ENCODE results near the gene CYFIP1. TPM values are rescaled to one million over a fixed set of nuclear protein-coding genes. Genes with fewer than 3 reads are reported as not detected.

CYFIP1 gene
- total RNA-seq, 2 experiments from 2014 or later, result 23.1 to 24.9 TPM

DNA sequence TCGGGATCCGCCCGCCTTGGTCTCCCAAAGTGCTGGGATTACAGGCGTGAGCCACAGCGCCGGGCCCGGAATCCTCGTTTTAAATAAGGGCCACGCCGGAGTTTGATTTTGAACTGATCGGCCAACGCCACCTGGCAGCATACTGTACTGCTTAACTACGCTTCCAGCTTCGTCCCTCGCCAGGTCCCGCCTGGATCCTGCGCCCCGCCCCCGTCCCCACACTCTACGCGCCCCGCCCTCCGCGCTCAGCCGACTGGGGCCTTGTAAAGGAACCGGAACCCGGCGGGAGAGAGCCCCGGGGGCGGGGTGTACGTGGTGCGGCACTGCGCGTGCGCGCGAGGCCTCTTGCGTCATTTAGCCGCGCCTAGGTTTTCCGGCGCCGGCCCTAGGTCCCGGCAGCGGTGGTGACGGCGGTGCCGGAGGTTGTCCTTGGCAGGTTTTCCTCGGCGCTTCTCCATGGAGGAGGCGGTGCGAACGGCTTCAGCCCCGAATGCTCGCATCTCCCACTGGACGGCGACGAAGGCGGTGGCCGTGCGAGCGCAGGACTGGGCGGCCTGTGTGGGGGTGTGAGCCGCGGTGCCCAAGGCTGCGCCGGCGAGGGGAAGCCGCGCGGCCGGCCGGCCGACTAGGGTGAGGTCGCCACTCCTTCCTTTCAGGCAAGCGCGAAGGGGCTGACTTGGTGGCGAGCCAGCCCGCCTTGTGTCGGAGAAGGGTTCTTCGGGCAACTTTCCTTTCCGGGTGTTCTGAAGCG is 141.7 kb downstream of the CYFIP1 start, which contains the start of gene NIPA2:
Gene NIPA2, plus strand, starts transcription at position 375 of the 751 bp plus-strand sequence. CDS start 13,066 bp downstream, outside the sequence.
- POLR2A ChIA-PET, result interaction anchor here (0.6 to 3.2 kb wide), 16 partner anchors 12 to 201 kb away, joined by 3 to 22 read pairs (median 4); partner anchors contain the start of genes NIPA1 and TUBGCP5
- peaks cover 13% of the 10 kb centered on the region for H3K36me3 Mint-ChIP-seq (ENCODE audit: low read depth)
- peak within 1 kb of the TSS; percentile 84 for H3K4me3 Mint-ChIP-seq
- DNase-seq, result peak; percentile 99
- H3K27ac Mint-ChIP-seq, result peak within 1 kb of the TSS; percentile 82
- no peaks in the 10 kb centered on the region for H3K9me3 Mint-ChIP-seq
- no peaks in the 10 kb centered on the region for H3K27me3 Mint-ChIP-seq
- CTCF ChIA-PET, result interaction anchor here (1.0 to 2.1 kb wide), 2 partner anchors 42 to 201 kb away, joined by 3 to 6 read pairs; partner anchors contain the start of gene TUBGCP5
- peaks cover 28% of the 10 kb centered on the region for H3K4me1 Mint-ChIP-seq

DNA sequence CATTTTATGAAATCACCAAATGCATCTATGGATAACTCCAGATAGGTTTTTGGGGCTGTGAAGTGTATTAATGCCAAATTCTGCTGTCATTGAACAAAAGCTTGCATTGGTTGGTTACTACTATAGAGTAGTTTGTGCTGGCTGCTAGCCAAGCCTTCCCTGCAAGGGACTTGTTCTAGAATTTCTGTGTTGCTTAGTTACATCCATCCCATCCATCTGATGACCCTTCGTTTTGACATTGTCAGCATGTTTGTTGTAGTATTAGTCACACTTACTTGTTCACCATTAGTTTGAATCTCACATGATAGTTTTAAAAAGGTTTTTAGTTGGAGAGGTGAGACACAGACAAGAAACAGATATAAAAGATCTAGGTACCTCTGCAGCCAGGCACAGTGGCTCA is 148.7 kb downstream of the CYFIP1 start:
- no peak overlapping the region for H3K4me3 Mint-ChIP-seq
- H3K9me3 Mint-ChIP-seq, result no peaks in the 10 kb centered on the region
- ChIA-PET CTCF (interaction anchor here (0.9 kb wide), 1 partner anchor 9 kb away, joined by 3 read pairs; no protein-coding TSS in a partner anchor), POLR2A (no interaction called here)
- H3K27me3 Mint-ChIP-seq, result no peaks in the 10 kb centered on the region
- DNase-seq, result no peak
- H3K27ac Mint-ChIP-seq, result no peak overlapping the region
- H3K36me3 Mint-ChIP-seq (ENCODE audit: low read depth), result peaks cover 4% of the 10 kb centered on the region
- no peaks in the 10 kb centered on the region for H3K4me1 Mint-ChIP-seq

GRCh38 chr15:22827125-22827524 is 153.0 kb downstream of the CYFIP1 start:
- Mint-ChIP-seq H3K36me3 (ENCODE audit: low read depth) (peaks cover 26% of the 10 kb centered on the region), H3K27ac (no peak overlapping the region), H3K27me3 (no peaks in the 10 kb centered on the region), H3K9me3 (no peaks in the 10 kb centered on the region), H3K4me3 (no peak overlapping the region), H3K4me1 (no peaks in the 10 kb centered on the region)
- CTCF ChIA-PET, result no interaction called here
- POLR2A ChIA-PET, result no interaction called here
- no peak for DNase-seq

GRCh38 chr15:22823495-22824128 is 156.6 kb downstream of the CYFIP1 start:
- POLR2A ChIA-PET, result no interaction called here
- Mint-ChIP-seq H3K4me1 (peaks cover 2% of the 10 kb centered on the region), H3K4me3 (no peak overlapping the region), H3K27ac (no peak overlapping the region), H3K27me3 (no peaks in the 10 kb centered on the region), H3K9me3 (no peaks in the 10 kb centered on the region), H3K36me3 (ENCODE audit: low read depth) (peaks cover 35% of the 10 kb centered on the region)
- CTCF ChIA-PET, result interaction anchor here (1.0 kb wide), 1 partner anchor 24 kb away, joined by 3 read pairs; no protein-coding TSS in a partner anchor
- DNase-seq, result no peak

GRCh38 chr15:22819651-22820050 is 160.5 kb downstream of the CYFIP1 start:
- no peak overlapping the region for H3K27ac Mint-ChIP-seq
- POLR2A ChIA-PET, result no interaction called here
- no peak for DNase-seq
- H3K4me3 Mint-ChIP-seq, result no peak overlapping the region
- CTCF ChIA-PET, result no interaction called here
- no peaks in the 10 kb centered on the region for H3K9me3 Mint-ChIP-seq
- H3K27me3 Mint-ChIP-seq, result no peaks in the 10 kb centered on the region
- peaks cover 28% of the 10 kb centered on the region for H3K36me3 Mint-ChIP-seq (ENCODE audit: low read depth)
- H3K4me1 Mint-ChIP-seq, result peaks cover 5% of the 10 kb centered on the region

Other genes with a start within 250 kb of the CYFIP1 start
- gene NIPA1, start 193.7 kb downstream of the CYFIP1 start, total RNA-seq, result 10 to 100 TPM; 24.0 to 26.2 TPM
- 10 to 100 TPM; 47.1 to 49.9 TPM for gene NIPA2, start 141.7 kb downstream of the CYFIP1 start, total RNA-seq
- 10 to 100 TPM; 13.2 TPM for gene TUBGCP5, start 59.2 kb upstream of the CYFIP1 start, total RNA-seq
- not detected for gene GOLGA6L1, start 156.5 kb upstream of the CYFIP1 start, total RNA-seq